ENCODE results near the gene NOTCH1. TPM values are rescaled to one million over a fixed set of nuclear protein-coding genes. Genes with fewer than 3 reads are reported as not detected.

Gene NOTCH1
- total RNA-seq, 1 donor from 2014 or later, result 67.4 TPM

DNA sequence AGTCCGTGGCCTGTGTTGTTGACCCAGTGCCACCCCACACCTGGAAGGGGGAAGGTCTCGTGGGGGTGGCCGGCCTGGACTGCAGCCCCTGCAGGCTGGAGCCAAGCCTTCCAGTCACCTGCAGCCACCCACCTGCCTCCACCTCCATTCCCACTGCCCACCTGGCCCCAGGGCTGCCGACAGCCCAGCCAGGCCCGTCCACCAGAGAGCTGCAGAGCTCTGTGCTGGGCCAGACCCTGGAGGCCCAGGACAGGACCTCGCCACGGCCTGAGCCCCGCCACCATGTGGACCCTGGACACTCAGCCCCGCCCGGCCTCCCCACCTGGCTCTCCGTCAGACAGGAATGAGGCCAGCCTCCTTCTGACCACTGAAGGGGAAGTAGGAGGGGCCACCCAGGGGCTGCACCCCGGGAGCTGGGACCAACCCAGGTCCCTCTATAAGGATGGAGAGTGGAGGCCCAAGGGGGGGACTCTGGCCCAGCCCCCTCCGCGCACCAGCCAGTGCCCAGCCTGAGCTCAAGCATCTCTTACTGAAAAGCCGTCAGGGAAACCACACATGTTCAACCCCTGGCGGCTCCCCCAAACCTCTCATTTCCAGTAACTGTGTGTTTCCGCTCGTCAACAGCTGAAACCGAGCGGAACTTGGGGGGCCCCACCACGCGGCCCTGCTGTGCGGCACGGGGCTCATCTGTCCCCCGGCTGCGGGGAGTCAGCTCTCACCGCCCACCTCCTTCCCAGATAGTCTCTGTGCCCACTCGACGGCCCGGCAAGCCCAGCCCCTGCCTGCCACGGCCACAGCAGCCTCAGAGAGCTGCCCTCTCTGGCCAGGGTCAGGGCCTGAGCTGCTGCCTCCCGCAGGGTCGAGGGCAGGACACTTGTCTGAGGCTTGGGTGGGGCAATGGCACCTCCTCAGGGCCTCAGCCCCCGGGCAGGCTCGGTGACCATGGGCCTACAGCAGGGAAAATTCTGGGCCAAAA, 12.8 kb downstream of the NOTCH1 start:
- intact Hi-C loops (cut with micrococcal nuclease), result loop anchor here (2.0 to 10.0 kb wide), 2 partner anchors 14 to 128 kb away; partner anchors contain the start of genes NOTCH1 and SNAPC4

DNA sequence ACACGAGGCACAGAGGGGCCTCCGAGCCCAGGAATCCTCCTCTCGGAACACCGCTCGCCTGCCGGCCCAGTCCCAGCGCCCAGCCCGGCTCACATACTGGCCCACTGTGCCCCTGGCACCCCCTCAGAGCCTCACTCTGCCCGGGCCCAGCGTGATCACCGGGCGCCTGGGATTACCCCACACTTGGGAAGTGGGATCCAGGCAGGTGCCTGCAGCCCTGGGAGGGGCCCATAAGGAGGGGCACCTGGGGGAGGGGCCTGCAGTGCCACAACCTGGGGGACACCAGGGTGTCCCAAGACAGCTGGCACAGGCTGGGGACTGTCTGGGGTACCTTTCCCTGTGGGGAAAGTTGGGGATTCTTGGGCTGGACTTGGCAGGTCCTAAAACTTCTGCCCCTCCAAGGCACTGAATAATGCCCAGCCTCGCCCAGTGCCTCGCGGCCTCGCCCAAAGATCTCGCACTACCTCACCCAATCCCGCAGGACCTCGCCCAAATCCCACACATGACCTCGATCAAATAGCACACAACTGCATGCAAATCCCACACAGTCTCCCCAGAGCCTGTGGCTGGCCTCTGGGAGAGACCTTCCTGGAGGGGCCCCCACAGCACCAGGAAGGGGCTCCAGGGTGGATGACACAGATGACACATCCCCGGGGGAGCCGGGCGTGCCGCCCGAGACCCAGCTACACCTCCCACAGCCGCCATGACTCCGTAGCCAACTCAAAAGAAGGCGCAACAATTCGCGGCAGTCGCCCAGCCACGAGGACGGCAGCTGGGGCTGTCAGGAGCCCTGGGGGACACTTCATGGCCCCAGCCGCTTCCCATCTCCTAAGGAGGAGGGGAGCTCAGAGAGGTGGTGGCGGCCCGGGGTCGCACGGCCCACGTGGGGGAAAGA, 13.7 kb downstream of the NOTCH1 start:
- intact Hi-C loops (cut with micrococcal nuclease), result loop anchor here (2.0 to 10.0 kb wide), 2 partner anchors 15 to 127 kb away; partner anchors contain the start of genes NOTCH1 and SNAPC4

DNA sequence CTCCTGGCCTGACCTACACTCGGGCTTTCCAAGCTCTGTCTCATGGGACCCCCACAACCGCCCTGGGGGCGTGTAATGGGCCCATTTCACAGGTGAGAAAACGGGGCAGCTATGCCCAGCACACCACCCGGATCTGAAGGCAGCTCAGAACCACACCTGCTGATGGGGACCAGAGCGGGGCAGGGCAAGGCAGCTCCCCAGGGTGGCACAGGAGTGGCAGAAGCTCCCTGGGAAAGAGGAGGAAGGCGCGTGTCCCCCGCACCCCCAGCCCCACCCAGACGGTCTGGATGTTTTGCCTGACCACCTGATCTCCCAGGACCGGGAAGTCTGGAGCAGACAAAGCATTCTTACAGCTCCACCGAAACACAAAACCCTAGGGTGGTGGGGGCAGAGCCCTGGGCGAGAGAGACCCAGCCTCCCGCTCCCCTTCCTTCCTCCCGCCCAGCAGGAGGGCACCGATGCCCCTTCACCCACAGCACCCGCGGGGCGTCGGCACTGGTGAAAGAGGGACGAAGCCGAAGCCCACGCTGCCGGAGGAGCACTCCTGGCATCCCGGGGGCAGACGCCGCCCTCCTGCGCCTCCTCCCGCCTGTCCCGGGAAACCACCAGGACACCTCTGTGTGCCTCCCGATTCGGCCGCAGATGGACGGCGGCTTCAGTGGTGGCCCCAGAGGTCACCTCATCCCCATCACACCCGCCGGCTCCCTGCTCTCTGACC, 14.5 kb downstream of the NOTCH1 start:
- intact Hi-C loops (cut with micrococcal nuclease), result loop anchor here (10.0 kb wide), 1 partner anchor 127 kb away; the partner anchor contains the start of gene SNAPC4

DNA sequence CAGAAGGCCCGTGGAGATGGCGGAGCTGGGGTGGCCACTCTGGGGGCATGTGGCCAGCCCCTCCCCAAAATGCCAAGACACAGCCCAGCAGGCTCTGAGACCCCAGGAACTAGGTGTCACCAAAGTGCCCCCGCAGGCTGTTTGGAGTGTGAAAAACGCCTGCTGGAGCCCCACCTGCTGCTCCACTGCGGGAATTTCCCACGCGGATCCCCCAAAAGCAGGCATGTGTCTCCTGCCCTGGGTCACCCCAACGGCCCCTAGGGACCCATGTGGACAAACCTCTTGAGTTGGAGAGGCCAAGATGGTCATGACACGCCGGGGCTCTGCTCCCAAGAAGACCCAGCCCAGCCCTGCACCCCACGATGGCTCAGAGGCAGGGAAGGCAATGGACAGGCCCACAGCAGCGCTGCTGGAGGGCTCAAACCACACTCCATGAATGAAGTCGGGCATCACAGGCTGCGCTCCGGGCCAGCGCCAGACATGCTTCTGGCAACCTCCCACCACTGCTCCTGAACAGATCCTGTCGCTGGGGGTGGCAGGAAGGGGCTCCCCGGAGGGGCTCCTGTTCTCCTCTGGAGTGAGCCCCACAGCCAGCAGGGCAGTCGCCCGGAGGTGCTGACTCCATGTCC, 15.3 kb downstream of the NOTCH1 start:
- intact Hi-C loops (cut with micrococcal nuclease), result loop anchor here (10.0 kb wide), 1 partner anchor 126 kb away; the partner anchor contains the start of gene SNAPC4

DNA sequence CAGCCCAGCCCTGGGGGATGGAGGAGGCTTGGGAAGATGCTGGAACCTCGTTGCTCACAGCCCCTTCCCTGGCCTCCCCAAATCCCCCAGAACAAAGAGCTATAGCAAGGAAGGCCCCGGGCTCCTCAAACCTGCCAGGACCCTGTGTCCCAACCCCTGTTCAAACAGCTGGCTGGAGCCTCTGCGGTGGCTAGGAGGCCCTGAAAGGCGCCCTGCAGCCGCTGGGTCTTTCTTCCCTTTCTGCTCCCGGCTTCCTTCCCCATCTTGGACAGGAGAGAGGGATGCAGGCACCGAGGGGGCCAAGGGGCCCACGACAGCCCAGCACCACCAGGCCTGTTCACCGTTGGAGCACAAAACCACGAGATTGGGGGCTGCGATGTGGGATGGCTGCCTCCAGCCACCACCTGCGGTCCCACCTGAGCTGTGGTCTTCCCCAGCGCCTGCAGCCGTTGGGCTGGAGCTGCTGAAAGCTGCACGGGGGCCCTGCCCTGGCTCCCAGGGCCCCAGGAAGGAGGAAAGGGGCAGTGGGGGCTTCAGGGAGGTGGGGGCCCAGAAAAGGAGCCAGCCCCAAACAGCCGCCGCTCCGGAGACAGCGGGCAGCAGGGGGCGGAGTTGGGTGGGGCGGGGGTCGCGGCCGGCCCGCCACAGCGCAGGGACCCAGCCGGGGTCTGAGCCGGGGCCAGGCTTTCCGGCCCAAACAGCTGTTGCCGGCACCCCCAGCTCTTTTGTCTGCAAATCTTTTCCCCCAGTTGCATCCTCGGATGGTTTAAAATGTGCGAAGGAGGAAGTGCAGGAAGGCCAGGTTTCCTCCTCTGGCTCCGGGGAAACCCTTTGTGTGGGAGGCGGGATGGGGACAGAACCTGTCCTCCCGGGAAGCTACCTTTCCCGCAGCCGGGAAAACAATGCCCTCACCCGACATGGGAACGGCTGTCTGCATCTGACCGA, 16.1 kb downstream of the NOTCH1 start:
- intact Hi-C loops (cut with micrococcal nuclease), result loop anchor here (10.0 kb wide), 1 partner anchor 125 kb away; the partner anchor contains the start of gene SNAPC4

DNA sequence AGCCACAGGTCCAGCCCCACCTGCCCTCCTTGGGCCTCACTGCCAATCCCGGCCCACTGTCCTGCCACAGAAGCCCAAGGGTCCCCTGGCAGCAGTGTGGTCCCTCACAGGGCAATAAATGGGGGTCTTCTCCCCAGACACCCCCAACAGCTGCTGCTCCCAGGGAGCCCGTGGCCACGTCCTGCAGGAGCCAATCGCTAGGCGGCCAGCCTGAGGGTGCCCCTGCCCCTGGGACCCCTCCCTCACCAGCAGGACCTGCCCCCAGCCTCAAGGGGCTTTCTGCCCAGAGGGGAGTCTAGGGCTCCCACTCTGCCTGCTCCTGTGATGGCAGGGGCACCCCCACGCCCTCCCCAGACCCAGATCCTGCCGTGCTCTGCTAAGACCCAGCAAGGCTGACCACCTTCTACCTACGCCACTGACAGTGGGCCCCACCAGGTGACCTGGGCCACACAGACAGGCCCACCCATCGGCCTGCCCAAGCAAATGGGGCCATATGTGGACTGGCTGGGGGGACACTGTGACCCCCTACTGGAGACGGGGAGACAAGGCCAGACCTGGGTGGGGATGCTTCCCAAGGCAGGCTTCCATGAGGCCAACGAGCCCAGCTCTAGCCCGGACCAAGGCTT, 17.0 kb downstream of the NOTCH1 start:
- intact Hi-C loops (cut with micrococcal nuclease), result no loop called here

DNA sequence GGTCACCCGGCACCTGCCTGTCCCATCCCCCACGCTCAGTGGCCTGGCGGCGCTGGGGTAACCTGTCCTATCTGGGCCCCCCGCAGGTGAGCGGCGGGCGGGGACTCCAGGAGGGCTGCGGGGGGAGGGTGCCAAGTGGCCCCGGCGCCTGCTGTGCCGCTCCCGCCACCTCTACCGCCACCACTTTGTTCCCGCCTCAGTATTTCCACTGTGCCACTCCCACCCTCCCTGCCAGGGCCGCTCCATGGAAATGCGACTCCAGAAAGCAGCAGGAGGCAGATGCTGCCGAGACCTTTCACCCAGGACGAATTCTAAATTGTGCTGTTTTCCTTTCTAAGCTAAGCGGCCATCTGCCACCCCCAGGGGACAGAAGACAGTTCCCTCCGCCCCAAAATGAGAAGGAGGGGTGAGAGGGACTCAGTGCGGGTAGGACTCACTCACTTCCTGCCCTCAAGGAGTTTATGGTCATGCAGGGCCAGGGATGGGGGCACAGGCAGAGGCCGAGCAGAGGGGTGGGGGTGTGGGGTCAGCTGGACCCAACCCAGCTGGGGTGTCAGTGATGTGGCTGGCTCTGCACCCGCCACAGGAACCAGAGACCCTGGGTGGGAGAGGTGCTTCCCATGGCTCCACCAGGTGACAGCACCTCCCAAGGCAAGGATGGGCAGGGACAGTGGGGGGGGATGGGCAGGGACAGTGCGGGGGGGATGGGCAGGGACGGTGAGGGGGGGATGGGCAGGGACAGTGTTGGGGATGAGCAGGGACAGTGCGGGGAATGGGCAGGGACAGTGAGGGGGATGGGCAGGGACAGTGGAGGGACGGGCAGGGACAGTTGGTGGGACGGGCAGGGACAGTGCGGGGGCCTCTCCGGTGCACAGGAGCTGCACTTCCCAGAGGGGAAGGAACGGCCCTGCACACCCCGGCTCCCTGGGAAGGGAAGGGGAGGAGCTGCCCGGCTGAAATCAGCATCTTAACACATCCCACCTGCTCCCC, 17.8 kb downstream of the NOTCH1 start:
- intact Hi-C loops (cut with micrococcal nuclease), result no loop called here

DNA sequence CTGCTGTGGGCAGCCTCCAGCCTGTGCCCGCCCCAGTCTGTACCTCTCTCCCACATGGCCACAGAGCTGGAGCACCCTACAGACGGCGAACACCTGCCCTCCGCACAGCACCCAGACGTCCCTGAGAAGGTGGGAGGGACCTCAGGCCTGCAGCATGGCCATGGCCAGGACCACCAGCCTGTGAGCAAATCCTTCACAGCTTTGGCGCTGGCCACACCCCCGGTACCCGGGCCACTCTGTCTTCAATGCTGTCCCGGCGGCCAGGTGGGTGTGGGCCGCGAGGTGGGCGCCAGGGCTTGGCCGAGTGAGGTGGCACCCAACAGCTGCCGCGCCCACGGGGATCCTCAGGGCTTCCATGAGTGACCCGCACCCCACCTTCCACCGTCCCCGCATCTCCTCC, 18.7 kb downstream of the NOTCH1 start:
- intact Hi-C loops (cut with micrococcal nuclease), result no loop called here

DNA sequence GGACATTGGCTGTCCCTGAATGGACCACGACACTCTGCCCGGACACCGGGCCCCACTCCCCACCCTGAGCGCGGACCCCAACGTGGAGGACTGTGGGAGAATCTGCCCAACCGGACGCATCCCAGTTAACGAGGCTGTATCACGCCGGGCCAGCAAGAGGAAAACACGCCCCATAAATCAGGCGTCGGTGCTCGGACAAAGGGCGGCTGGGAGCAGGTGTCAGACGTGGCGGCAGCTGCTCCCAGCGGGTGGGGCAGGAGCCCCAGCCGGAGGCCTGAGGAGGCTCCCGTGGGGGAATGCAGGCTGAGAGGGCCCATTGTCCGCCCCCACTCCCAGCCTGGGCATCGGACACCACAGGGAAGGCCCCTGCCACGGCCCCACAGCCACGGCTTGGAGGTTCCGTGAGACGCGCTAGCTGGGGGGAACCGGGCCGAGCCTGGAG, 19.2 kb downstream of the NOTCH1 start:
- intact Hi-C loops (cut with micrococcal nuclease), result no loop called here

DNA sequence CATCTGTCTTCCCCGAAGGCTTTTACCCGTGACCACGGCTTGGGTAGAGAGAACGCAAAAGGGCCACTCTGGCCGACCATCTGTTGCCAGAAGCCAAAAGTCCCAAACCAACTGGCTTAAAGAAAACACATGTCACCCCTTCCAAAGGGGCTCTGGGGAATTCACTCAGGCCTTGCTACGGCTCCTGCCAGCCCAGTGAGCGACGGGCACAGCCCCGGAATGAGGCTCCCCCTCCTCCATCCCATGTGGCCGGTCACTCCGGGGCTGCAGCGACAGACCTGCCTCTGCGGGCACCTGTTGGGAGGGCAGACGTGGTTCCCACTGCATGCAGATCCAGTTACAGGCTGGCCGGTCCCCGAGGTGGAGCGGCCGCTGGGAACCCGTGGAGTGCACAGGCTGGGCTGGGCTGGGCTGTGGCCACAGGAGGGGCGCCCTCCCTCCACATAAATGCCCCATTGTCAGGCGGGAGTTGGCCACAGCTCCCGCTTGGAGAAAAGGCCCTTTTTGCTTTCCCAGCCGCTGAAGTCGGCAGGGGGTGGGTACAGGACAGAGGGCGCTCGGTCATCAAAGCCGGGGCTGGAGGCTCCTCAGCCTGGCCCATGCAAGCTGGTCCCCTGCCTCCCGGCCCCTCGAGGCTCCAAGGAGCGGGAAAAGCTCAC, 19.9 kb downstream of the NOTCH1 start:
- intact Hi-C loops (cut with micrococcal nuclease), result no loop called here

DNA sequence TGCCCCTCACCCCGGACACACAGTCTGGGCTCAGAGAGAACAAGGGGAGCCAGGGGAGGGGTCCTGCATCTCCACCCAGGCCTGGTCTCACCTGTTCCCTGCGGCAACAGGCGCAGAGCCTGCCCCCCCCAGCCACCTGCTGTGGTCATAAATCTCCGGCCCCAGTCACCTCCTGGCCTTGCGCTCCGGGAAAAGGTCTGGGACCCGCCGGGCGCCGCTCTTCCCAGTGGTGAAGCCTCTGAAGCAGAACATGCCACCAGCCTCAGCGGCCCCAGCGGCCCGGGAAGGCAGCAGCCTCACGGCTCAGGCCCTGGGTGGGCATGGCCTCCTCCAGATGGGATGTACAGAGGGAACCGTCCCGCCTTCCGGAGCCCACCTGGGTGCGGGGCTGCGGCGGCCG, 20.6 kb downstream of the NOTCH1 start:
- intact Hi-C loops (cut with micrococcal nuclease), result no loop called here

DNA sequence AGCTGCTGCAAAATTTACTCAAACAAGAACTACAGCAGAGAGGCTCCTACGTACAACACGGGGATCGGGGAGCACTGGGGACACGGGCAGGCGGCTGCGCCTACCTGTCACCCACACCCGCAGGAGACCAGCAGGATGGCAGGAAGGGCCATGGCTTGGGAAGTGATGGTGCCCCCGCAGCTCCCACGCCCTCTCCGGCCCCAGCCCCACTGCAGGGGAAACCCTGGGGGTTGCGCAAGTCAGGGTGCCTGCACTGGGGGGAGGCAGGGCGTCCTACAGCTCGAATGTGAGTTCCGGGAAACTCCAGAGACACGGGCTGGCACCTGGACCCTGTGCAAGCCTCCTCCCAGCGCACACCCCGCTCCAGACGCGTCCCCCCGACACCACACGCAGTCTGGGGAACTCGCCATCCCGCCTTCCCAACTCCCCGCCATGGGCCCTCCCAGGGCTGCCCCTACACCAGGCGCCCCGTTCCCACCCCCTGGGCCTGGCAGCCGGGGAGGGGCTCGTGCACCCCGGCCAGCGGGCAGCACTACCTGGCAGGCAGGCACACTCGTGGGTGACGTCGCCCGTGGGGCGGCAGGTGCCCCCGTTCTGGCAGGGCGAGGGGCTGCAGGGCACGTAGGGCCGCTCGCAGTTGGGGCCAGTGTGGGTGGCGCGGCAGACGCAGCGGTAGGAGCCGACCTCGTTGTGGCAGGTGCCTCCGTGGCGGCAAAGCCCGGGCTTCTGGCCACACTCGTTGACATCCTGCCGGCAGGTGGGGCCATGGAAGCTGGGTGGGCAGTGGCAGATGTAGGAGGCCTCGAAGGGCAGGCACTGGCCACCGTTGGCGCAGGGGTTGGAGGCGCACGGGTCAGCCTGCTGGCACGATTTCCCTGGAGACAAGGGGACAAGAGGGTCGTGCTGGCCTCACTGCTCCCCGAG, 23.3 kb downstream of the NOTCH1 start:
- intact Hi-C loops (cut with micrococcal nuclease), result no loop called here

DNA sequence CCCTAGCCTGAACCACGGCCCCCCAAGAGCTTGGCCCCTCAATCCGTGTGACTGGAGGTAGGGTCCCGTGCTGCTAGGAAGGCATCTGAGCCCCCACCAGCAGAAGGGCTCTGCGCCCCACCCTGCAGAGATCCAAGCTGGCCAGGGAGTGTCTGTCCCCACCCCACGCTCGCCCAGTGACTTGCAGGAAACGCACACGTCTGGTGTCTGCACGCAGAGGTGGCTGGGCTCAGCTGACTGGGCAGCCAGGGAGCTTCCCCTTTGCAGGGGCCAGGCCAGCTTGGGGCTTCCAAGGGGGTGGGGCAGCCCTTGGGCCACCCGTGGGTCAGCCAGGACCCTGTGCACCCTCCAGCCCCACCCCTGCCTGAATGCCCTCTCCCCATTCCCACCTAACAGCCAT, 24.3 kb downstream of the NOTCH1 start:
- intact Hi-C loops (cut with micrococcal nuclease), result no loop called here

DNA sequence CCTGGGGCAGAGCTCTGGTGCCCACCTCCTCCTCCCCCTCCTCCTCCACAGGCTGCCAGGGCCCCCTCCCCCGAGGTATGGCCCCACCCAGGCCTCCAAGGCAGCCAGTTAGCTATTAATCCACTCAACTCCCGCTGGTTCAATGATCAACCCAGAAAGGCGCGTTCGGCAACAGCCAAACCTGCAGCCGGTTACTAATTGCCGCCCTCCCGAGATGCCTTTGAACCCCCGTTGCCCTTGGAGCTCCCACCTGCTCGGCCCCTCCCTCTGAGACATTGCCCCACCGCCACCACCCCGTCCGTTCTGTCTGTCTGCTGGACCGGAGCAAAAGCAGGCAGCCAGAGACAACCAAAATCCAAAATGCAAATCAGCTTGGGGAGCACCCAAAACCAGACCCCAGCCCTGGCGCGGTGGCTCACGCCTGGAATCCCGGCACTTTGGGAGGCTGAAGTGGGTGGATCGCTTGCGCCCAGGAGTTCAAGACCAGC, 25.8 kb downstream of the NOTCH1 start:
- intact Hi-C loops (cut with micrococcal nuclease), result no loop called here

DNA sequence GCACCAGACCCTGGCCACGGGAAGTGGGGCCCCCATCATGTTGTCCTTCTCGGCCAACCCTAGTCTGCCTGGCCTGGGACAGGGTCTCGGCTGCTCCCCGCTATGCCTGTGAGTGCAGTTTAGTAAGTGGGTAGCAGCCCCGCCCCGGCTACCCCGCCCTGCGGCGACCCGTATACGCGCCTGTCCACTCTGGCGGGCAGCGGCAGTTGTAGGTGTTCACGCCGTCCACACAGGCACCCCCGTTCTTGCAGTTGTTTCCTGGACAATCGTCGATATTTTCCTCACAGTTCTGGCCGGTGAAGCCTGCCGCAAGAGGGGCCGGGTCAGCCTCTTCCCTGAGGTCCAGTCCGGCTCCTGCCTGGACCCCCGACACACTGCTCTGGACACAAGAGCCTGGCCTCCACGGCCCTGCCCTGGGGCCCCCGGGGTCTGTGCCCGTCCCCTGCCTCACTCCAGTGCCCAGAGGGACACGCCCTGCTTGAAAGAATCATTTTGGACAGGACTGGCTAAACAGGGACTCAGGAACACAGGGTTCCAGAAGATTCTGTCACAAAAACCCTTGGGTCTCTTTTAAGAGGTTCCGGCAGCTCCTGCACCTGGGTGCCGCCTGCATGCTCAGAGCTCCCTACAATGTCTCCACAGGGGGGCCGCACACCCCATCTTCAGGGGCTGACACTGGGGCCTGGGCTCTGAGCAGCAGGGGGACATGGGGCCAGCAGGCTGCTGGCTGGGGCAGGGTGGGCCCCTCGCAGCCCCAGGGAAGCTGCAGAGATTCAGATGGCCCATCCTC, 26.4 kb downstream of the NOTCH1 start:
- intact Hi-C loops (cut with micrococcal nuclease), result no loop called here
